ELF-1 (cell line): ENCODE data around the gene DHX8.
A peak's percentile ranks its signal among the peaks of the same experiment; 100 is the strongest.
"Not testable (repeated sequence)": the region's sequence is repeated elsewhere in the genome, so short reads cannot be mapped to it uniquely, and the experiment has no call there.

Experiments used
- DNase-seq: peaks from one replicate; pipeline ENCODE4 v3.0.0-alpha.2; 2016; ENCODE audit warnings: low read depth, low spot score

The DHX8 gene

GRCh38 chr17:43461185-43461584, 22.6 kb upstream of the DHX8 start:
- no peak for DNase-seq

DNA sequence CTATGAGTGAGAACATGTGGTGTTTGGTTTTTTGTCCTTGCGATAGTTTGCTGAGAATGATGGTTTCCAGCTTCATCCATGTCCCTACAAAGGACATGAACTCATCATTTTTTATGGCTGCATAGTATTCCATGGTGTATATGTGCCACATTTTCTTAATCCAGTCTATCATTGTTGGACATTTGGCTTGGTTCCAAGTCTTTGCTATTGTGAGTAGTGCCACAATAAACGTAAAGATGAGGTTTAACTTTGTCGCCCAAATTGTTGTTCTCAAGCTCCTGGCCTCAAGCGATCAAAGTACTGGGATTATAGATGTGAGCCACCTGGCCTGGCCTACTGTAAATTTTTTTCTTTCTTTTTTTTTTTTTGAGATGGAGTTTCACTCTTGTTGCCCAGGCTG, 21.2 kb upstream of the DHX8 start:
- DNase-seq: not testable (repeated sequence)

GRCh38 chr17:43463241-43463640, 20.5 kb upstream of the DHX8 start:
- DNase-seq: no peak

GRCh38 chr17:43464046-43464445, 19.7 kb upstream of the DHX8 start:
- DNase-seq: no peak

- DNase-seq: no peak
Observed at GRCh38 chr17:43465049-43465448, 18.7 kb upstream of the DHX8 start.

GRCh38 chr17:43467981-43468581, 15.7 kb upstream of the DHX8 start:
- no peak for DNase-seq

DNA sequence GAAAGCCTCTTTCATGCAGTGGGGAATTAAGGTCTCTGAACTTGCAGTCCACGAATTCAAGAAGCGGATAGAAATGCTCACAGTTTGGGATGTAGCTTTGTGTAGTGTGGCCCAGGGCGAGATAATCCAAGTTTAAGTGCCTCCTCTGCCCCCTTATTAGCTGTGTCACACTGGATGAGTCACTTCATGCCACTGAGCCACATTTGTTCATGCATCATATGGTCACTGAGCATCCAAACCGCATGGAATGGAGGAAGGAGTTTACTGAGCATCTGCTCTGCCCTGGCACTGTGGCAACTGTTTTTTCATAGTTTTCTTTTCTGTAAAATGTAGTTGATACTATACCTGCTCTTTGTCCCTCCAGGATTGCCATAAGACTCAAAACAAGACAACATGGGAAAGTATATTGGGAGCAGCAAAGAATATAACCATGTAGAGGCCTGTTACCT, 15.1 kb upstream of the DHX8 start:
- no peak for DNase-seq

DNA sequence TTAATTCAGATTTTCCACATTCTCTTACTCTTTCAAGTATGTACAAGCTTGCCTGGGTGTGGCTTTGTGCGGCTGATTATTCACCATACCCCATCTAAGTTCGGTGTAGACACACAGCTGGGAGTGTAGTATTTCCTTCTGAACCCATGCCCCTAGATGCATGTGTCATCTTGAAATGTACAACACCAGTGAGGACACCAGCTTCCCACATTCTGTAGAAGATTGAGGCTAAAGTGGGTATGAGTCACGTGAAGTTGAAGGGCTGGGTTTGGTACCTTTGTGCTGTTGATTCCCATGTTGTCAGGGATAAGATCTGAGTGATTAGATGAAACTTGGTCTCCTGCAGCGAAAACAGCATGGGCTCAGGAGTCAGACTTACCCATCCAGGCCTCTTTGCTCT, 14.6 kb upstream of the DHX8 start:
- no peak for DNase-seq

- DNase-seq: no peak
Observed at GRCh38 chr17:43471585-43472160, 12.1 kb upstream of the DHX8 start.

GRCh38 chr17:43475494-43476089, 8.2 kb upstream of the DHX8 start:
- DNase-seq: no peak

GRCh38 chr17:43476306-43476705, 7.5 kb upstream of the DHX8 start:
- not testable (repeated sequence) for DNase-seq

DNA sequence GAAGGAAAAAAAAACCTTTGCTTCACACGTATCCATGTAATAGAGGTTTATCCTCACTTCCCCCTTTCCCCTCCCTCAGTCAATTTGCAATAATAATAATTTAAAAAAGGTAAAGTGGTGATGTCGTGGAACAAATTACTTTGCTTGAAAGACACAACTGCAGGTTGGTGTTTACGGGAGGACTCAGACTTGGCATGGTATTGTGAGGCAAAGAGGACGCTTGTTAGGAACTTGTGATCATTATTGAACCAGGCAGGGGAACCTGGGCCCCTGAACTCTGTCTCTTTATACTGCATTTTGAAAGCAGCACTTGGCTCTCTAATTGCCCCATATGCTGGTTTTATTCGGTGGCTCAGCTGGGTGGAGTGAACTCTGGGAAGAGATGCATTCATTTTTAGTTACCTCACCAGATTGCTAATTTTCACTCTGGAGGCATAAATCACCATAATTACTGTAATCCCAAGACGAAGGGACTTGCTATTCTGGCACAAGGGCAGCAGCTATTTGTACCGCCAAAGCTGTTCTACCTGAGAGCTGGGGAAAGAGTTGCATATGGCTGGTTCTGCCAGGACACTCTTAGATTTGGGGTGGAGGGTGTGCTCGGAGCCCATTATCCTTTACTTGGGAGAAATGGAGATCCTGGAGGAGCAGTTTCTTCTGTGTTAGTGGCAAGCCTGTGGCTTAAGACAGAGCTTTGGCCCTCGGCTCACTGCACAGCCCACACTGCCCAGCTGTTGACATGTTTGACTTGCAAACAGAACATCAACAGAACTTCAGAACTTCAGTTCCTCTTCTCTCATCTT, 5.7 kb upstream of the DHX8 start:
- no peak for DNase-seq

DNA sequence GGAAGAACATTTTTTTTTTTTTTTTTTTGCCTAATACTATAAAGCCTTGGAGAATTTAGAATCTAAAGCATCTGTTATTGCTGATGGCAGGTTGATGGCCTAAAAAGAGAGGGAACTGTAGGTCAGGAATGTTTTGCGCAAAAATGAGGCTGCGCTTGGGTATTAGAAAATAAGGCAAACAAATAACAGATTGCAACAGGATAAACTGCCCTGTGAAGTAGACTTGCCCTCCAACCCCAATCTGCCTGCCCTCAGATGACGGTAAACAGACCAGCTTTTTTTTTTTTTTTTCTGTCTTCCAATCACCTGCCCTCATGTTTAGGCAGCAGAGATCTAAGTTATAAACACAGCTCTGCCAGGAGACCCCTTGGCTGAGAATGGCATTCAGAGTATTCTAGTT, 3.8 kb upstream of the DHX8 start:
- DNase-seq: peak; percentile 60

DNA sequence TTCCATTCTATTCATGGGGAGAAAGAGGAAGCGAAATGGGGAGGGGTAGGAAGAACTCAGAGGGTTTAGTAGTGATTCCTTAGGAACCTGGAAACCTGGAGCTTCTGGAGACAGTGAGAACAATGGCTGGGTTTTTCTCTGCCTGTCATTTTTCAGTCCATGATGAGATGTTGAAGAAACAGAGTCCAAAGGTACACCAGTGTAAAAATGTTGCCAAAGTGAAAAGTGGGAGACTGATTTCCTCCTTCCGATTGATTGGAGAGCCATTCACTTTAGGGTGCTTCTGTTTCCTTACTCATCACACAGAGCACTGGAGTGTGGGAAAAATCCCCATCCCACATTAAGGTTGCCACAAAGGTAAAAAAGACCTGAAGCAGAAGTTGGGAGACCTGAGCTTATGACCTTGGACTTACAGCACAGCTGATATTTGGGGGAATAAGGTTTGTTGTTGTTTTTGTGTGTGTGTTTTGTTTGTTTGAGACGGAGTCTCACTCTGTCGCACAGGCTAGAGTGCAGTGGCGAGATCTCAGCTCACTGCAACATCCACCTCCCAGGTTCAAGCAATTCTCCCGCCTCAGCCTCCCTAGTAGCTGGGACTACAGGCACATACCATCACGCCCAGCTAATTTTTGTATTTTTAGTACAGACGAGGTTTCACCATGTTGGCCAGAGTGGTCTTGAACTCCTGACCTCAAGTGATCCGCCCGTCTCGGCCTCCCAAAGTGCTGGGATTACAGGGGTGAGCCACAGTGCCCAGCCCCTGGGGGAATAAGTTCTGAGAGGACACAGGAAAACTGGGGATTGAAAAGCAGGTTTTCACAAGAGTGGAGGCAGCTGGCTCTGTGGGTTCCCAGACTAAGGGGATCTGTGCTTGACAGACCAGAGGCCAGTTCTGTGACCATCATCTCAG, 1.4 kb upstream of the DHX8 start:
- DNase-seq: no peak

- DNase-seq: no peak
Observed at GRCh38 chr17:43490621-43491020, 6.8 kb downstream of the DHX8 start.

- not testable (repeated sequence) for DNase-seq
Observed at GRCh38 chr17:43509440-43509839, 25.7 kb downstream of the DHX8 start.

- not testable (repeated sequence) for DNase-seq
Observed at GRCh38 chr17:43511199-43511598, 27.4 kb downstream of the DHX8 start.

DNA sequence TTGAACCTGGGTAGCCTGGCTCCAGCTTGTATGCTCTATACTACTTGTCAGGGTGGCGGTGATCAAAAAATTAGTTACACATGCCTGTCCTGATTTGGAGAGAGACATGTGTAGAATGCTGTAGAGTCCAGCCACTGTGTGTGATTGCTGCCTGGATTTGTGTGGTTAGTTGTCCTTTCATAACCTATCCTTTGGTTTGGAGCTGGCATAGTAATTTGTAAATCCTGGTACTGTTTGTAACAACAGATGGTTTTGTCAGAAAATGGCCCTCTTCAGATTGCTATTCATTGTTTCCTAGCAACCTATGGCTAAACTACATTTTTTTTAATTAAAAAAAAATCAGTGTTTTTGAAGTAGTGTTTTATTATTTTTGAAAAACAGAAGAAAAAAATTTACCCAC, 31.9 kb downstream of the DHX8 start:
- no peak for DNase-seq

DNA sequence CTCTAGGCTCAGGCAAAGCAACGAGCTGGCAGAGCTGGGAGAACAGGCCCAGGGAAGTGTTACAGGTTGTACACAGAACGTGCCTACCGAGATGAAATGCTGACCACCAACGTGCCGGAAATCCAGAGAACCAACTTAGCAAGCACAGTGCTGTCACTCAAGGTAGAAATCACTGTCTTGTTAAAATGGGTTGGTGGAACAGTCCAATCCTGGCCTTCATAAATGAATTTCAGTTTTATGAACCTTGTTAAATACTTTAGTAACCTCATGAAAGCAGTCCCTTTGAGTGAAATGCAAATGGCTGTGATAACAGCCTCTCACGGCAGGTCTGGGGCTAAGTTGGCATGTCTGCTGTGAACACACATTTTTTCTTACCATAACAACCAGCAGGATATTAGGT, 33.4 kb downstream of the DHX8 start:
- no peak for DNase-seq

GRCh38 chr17:43517615-43518386, 34.0 kb downstream of the DHX8 start:
- DNase-seq: no peak

DNA sequence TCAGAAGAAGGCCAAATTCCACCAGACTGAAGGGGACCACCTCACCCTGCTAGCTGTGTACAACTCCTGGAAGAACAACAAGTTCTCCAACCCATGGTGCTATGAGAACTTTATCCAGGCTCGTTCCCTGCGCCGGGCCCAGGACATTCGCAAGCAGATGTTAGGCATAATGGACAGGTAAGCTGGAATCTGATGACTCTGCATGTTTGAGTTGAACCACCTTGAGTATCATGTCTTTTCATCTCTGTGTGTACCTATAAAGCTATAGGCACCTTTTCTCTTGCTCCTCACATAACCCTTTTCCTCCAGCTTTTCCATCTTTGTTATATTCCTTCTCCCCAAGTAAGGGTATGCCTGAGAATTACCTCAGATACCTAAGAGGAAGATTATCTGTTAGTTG, 37.6 kb downstream of the DHX8 start:
- DNase-seq: no peak
